Kidney (tissue), 14 donors: ENCODE data around the gene UBL7. TPM values are rescaled to one million over a fixed set of nuclear protein-coding genes. Genes with fewer than 3 reads are reported as not detected.

ENCODE experiments used
- DNase-seq, 5 donors: peaks; one replicate each; pipeline ENCODE4 v3.0.0-alpha.2; 2013 to 2020
- FAIRE-seq: peaks from 2 replicates; lab custom pipeline; 2012; peaks lifted over from hg19 to GRCh38; lab: Jason Lieb, UNC
- H3K27ac ChIP-seq, 2 donors: one replicate each; pipeline ENCODE4 v1.7.0; 2013; ENCODE audit warnings: low read depth in 2 of 2, low read length in 2 of 2, inconsistent platforms in 1 of 2
- H3K27me3 ChIP-seq: one replicate; pipeline ENCODE4 v1.7.1; 2013; ENCODE audit warnings: low read length, inconsistent platforms; ENCODE audit not compliant: control insufficient read depth, insufficient read depth
- H3K36me3 ChIP-seq, 3 donors: one replicate each; pipeline versions ENCODE4 v1.7.0 to v1.7.1; 2013; ENCODE audit warnings: low read length in 3 of 3, control low read depth in 1 of 3, inconsistent platforms in 1 of 3; ENCODE audit not compliant: insufficient read depth in 3 of 3, control insufficient read depth in 2 of 3
- H3K4me1 ChIP-seq, 3 donors: one replicate each; pipeline versions ENCODE4 v1.7.0 to v1.7.1; 2013; ENCODE audit warnings: low read length in 3 of 3, inconsistent platforms in 1 of 3, low read depth in 1 of 3; ENCODE audit not compliant: control insufficient read depth in 2 of 3, insufficient read depth in 2 of 3
- H3K4me3 ChIP-seq, 3 donors: one replicate each; pipeline versions ENCODE4 v1.7.0 to v1.8.1; 2013; ENCODE audit warnings: low read length in 3 of 3, control low read depth in 1 of 3, inconsistent platforms in 1 of 3
- H3K9ac ChIP-seq, 3 donors: one replicate each; pipeline versions ENCODE4 v1.7.0 to v1.7.1; 2013; ENCODE audit warnings: low read length in 3 of 3, control low read depth in 1 of 3, inconsistent platforms in 1 of 3
- H3K9me3 ChIP-seq, 3 donors: one replicate each; pipeline versions ENCODE4 v1.7.0 to v1.7.1; 2013; ENCODE audit warnings: low read length in 3 of 3, control low read depth in 1 of 3, inconsistent platforms in 1 of 3; ENCODE audit not compliant: control insufficient read depth in 2 of 3, insufficient read depth in 1 of 3
- CTCF ChIP-seq: IDR thresholded peaks from 3 replicates; pipeline ENCODE4 v1.5.1; 2012; ENCODE audit warnings: mild to moderate bottlenecking, moderate library complexity, borderline replicate concordance; ENCODE audit not compliant: insufficient read depth; ENCODE audit errors: extremely low read depth
- intact Hi-C: fragments of 100-400 bp; cut with DNase I; formaldehyde crosslinking; loops from one replicate; pipeline ENCODE4 v1.11.1; 2022
- polyA plus RNA-seq: library from polyadenylated mRNA; stranded (reverse); fragments of 350-450 nt; fragmentation: Illumina TruSeq; extraction: RNeasy Lipid Tissue Mini Kit (QIAGEN cat#74804); gene quantifications from one replicate; pipeline ENCODE4 v1.2.3, GENCODE V29; 2014; ENCODE audit warnings: low read depth, low replicate concordance; ENCODE audit not compliant: insufficient read depth
- total RNA-seq: library from RNA; stranded (reverse); fragmentation: NEBNext Ultra II Directional; extraction: Animal tissue kit (Norgen Biotek cat#: 25700); gene quantifications from one replicate; pipeline ENCODE4 v1.2.1, GENCODE V29; 2021
- donor health status: control.
- donor health status: control.
- donor health status: control.
- donor health status: control.
- donor health status: control.
- donor health status: DM: yes; HTN: yes; CAD: no.
- donor health status: Normal renal cell carcinoma (clear cell type).

The UBL7 gene
- total and polyA plus RNA-seq, 2 donors from 2014 or later = 32.9 to 75.8 TPM

GRCh38 chr15:74422265-74422651, 38.7 kb downstream of the UBL7 start:
- DNase-seq (no peak), FAIRE-seq (no peak)
- H3K4me3 ChIP-seq = no peak overlapping the region
- H3K9ac ChIP-seq = no peak overlapping the region
- H3K4me1 ChIP-seq = peaks cover 0 to 5% (median 4%) of the 10 kb centered on the region in 3 donors
- H3K27me3 ChIP-seq = no peaks in the 10 kb centered on the region
- H3K36me3 ChIP-seq = no peaks in the 10 kb centered on the region
- no peaks in the 10 kb centered on the region for H3K9me3 ChIP-seq
- no peak for TF ChIP-seq CTCF
- H3K27ac ChIP-seq = no peak overlapping the region
- intact Hi-C loops = no loop called here

- DNase-seq = no peak
- Histone ChIP-seq H3K27ac (no peak overlapping the region), H3K4me1 (peaks cover 0 to 5% (median 4%) of the 10 kb centered on the region in 3 donors), H3K9ac (no peak overlapping the region), H3K36me3 (no peaks in the 10 kb centered on the region), H3K27me3 (no peaks in the 10 kb centered on the region), H3K4me3 (no peak overlapping the region), H3K9me3 (no peaks in the 10 kb centered on the region)
- no peak for FAIRE-seq
- intact Hi-C loops = no loop called here
- no peak for TF ChIP-seq CTCF
These were observed 39.4 kb downstream of the UBL7 start for GRCh38 chr15:74421302-74422245.

GRCh38 chr15:74420193-74420905, 40.6 kb downstream of the UBL7 start:
- no peaks in the 10 kb centered on the region for H3K9me3 ChIP-seq
- no peak for DNase-seq
- no peak overlapping the region for H3K27ac ChIP-seq
- FAIRE-seq = no peak
- intact Hi-C loops = no loop called here
- TF ChIP-seq CTCF = no peak
- H3K27me3 ChIP-seq = no peaks in the 10 kb centered on the region
- peaks cover 0 to 3% (median under 1%) of the 10 kb centered on the region in 3 donors for H3K4me1 ChIP-seq
- no peak overlapping the region for H3K9ac ChIP-seq
- no peak overlapping the region for H3K4me3 ChIP-seq
- peaks cover 0 to 2% (median 0%) of the 10 kb centered on the region in 3 donors for H3K36me3 ChIP-seq
